Naive B cell (primary cell): ENCODE results near the gene ATP6V0A1. TPM values are rescaled to one million over a fixed set of nuclear protein-coding genes. Genes with fewer than 3 reads are reported as not detected.

ENCODE experiments used
- polyA plus RNA-seq, 6 donors: library from polyadenylated mRNA; unstranded; fragments of 300-500 nt; fragmentation: Illumina TruSeq; gene quantifications; one replicate each; pipeline ENCODE4 v1.2.3, GENCODE V29; 2021; ENCODE audit warnings: low read depth in 6 of 6

ATP6V0A1 gene
- polyA plus RNA-seq, 6 donors from 2014 or later, result 42.5 to 81.0 (median 62.8) TPM

Other genes with a start within 250 kb of the ATP6V0A1 start
- gene STAT5B, start 182.5 kb upstream of the ATP6V0A1 start, polyA plus RNA-seq, result 10 to 100 TPM; 22.8 to 52.6 (median 42.6) TPM
- 10 to 100 TPM; 24.6 to 53.2 (median 45.2) TPM for gene STAT5A, start 170.4 kb upstream of the ATP6V0A1 start, polyA plus RNA-seq
- 100 to 1,000 TPM in 3 of 6 donors, 10 to 100 TPM in 3; 89.8 to 112 (median 101) TPM for gene STAT3, start 70.4 kb upstream of the ATP6V0A1 start, polyA plus RNA-seq
- not detected for gene CAVIN1, start 35.6 kb upstream of the ATP6V0A1 start, polyA plus RNA-seq
- gene NAGLU, start 77.4 kb downstream of the ATP6V0A1 start, polyA plus RNA-seq, result 10 to 100 TPM; 17.1 to 34.9 (median 23.6) TPM
- gene HSD17B1, start 94.0 kb downstream of the ATP6V0A1 start, polyA plus RNA-seq, result 1 to 10 TPM in 2 of 6 donors, under 1 TPM in 3, not detected in 1; 0.55 to 1.6 (median 0.90) TPM
- gene COASY, start 103.3 kb downstream of the ATP6V0A1 start, polyA plus RNA-seq, result 100 to 1,000 TPM in 1 of 6 donors, 10 to 100 TPM in 5; 40.6 to 104 (median 55.5) TPM
- 10 to 100 TPM; 26.7 to 48.2 (median 32.9) TPM for gene MLX, start 108.2 kb downstream of the ATP6V0A1 start, polyA plus RNA-seq
- gene PSMC3IP, start 118.9 kb downstream of the ATP6V0A1 start, polyA plus RNA-seq, result 1 to 10 TPM in 5 of 6 donors, not detected in 1; 1.5 to 2.9 (median 2.4) TPM
- gene RETREG3, start 150.5 kb downstream of the ATP6V0A1 start, polyA plus RNA-seq, result 100 to 1,000 TPM; 132 to 161 (median 140) TPM
- gene TUBG1, start 150.8 kb downstream of the ATP6V0A1 start, polyA plus RNA-seq, result 10 to 100 TPM in 1 of 6 donors, 1 to 10 TPM in 4, not detected in 1; 4.2 to 10.2 (median 6.8) TPM
- 1 to 10 TPM in 5 of 6 donors, under 1 TPM in 1; 0.39 to 3.3 (median 1.5) TPM for gene TUBG2, start 200.4 kb downstream of the ATP6V0A1 start, polyA plus RNA-seq
- gene PLEKHH3, start 218.1 kb downstream of the ATP6V0A1 start, polyA plus RNA-seq, result not detected
- 1 to 10 TPM in 1 of 6 donors, under 1 TPM in 2, not detected in 3; 0.27 to 1.8 (median 0.93) TPM for gene CCR10, start 223.0 kb downstream of the ATP6V0A1 start, polyA plus RNA-seq
- under 1 TPM in 5 of 6 donors, not detected in 1; 0.19 to 1.00 (median 0.39) TPM for gene CNTNAP1, start 223.7 kb downstream of the ATP6V0A1 start, polyA plus RNA-seq